HCT116 (cell line): Measurements from ENCODE around the gene ATP8A1. TPM values are rescaled to one million over a fixed set of nuclear protein-coding genes. Genes with fewer than 3 reads are reported as not detected.

Experiments
- ATAC-seq: fragments of 200-7000 bp; cut with Tn5 transposase; 2 replicates; pipeline ENCODE4 v1.9.1; 2020; ENCODE audit warnings: mild to moderate bottlenecking, moderate library complexity
- BruUV-seq: library from RNA; stranded (reverse); fragments of 400-500 nt; replicated peaks from 2 replicates; lab custom pipeline; 2021; lab: Mats Ljungman, UMichigan
- CTCF ChIA-PET: fragments of 300-600 bp; sonication (Branson Sonifier 250); formaldehyde crosslinking; loops from one replicate; lab custom pipeline; 2021; ENCODE audit warnings: antibody characterized with exemption; lab: Charles Lee
- POLR2A ChIA-PET: fragments of 300-600, 350-600 bp; sonication (Branson Sonifier 250); formaldehyde crosslinking; loops from one replicate; lab custom pipeline; 2021; ENCODE audit warnings: antibody characterized with exemption; lab: Charles Lee
- RAD21 ChIA-PET, 2 experiments: fragments of 300-600 bp; sonication (Branson Sonifier 250); formaldehyde crosslinking; loops; one replicate each; lab custom pipeline; 2023; ENCODE audit warnings: low total read pairs in 2 of 2; ENCODE audit not compliant: uncharacterized antibody in 2 of 2, unreplicated experiment in 2 of 2, low non-redundant PET in 1 of 2; lab: Charles Lee
- DNase-seq: peaks from one replicate; pipeline ENCODE4 v3.0.0-alpha.2; 2010; ENCODE audit warnings: low read depth, low spot score
- H2AFZ ChIP-seq: fragments of 200-600 bp; shearing (Covaris generic), sonication (generic); 2 replicates; pipeline ENCODE4 v1.6.1; 2017; ENCODE audit warnings: low read depth, mixed run types, mixed read lengths, antibody characterized with exemption, low read length; ENCODE audit not compliant: poor library complexity, severe bottlenecking
- H3K27ac ChIP-seq: 2 replicates; pipeline ENCODE4 v1.5.1; 2012; ENCODE audit warnings: low read depth, low read length
- H3K27me3 ChIP-seq: fragments of 200-600 bp; sonication (generic); 2 replicates; pipeline ENCODE4 v1.6.1; 2016; ENCODE audit warnings: mixed run types, low read length, mixed read lengths; ENCODE audit not compliant: insufficient read depth
- H3K36me3 ChIP-seq, 2 experiments: fragments of 200-500 bp in 1 of 2; fragments of 200-600 bp in 1 of 2; sonication (Bioruptor generic) in 1 of 2; sonication (generic) in 1 of 2; 2 replicates each; pipeline versions ENCODE4 v1.5.1 to v1.6.1; 2014 to 2016; ENCODE audit warnings: low read length in 2 of 2, inconsistent platforms in 1 of 2, mixed read lengths in 1 of 2, mixed run types in 1 of 2; ENCODE audit not compliant: insufficient read depth in 2 of 2, control insufficient read depth in 1 of 2
- H3K4me1 ChIP-seq, 2 experiments: fragments of 200-600 bp in 1 of 2; sonication (generic) in 1 of 2; 2 replicates each; pipeline versions ENCODE4 v1.5.1 to v1.6.1; 2012 to 2017; ENCODE audit warnings: low read length in 2 of 2, inconsistent platforms in 1 of 2, mild to moderate bottlenecking in 1 of 2, mixed read lengths in 1 of 2, mixed run types in 1 of 2, moderate library complexity in 1 of 2; ENCODE audit not compliant: insufficient read depth in 2 of 2, control insufficient read depth in 1 of 2
- H3K4me2 ChIP-seq: fragments of 200-600 bp; sonication (generic); 2 replicates; pipeline ENCODE4 v1.6.1; 2017; ENCODE audit warnings: mixed run types, low read length, mixed read lengths
- H3K4me3 ChIP-seq, 2 experiments: fragments of 200-600 bp in 1 of 2; sonication (generic) in 1 of 2; replicated peaks in 1 of 2; 2 replicates each; pipeline ENCODE4 v1.5.1; 2011 to 2016; ENCODE audit warnings: low read length in 2 of 2, control low read depth in 1 of 2, low read depth in 1 of 2, mild to moderate bottlenecking in 1 of 2, mixed read lengths in 1 of 2, mixed run types in 1 of 2
- H3K79me2 ChIP-seq: fragments of 200-600 bp; sonication (generic); 2 replicates; pipeline ENCODE4 v1.6.1; 2017; ENCODE audit warnings: mild to moderate bottlenecking, mixed run types, low read length, moderate library complexity, mixed read lengths; ENCODE audit not compliant: insufficient read depth
- H3K9ac ChIP-seq: fragments of 200-600 bp; sonication (generic); 2 replicates; pipeline ENCODE4 v1.6.1; 2016; ENCODE audit warnings: low read length, mixed read lengths
- H3K9me2 ChIP-seq: fragments of 200-600 bp; sonication (generic), shearing (Covaris generic); 2 replicates; pipeline ENCODE4 v1.6.1; 2017; ENCODE audit warnings: mixed run types, mild to moderate bottlenecking, moderate library complexity; ENCODE audit not compliant: insufficient read depth
- H3K9me3 ChIP-seq, 2 experiments: fragments of 200-500 bp in 1 of 2; fragments of 200-600 bp in 1 of 2; sonication (Bioruptor generic) in 1 of 2; sonication (generic) in 1 of 2; 2 replicates each; pipeline ENCODE4 v1.6.1; 2014 to 2017; ENCODE audit warnings: low read length in 2 of 2, mixed read lengths in 2 of 2, inconsistent platforms in 1 of 2, low read depth in 1 of 2, mild to moderate bottlenecking in 1 of 2, mixed run types in 1 of 2, moderate library complexity in 1 of 2; ENCODE audit not compliant: control insufficient read depth in 1 of 2, insufficient read depth in 1 of 2
- H4K20me1 ChIP-seq: fragments of 200-600 bp; sonication (generic), shearing (Covaris generic); 2 replicates; pipeline ENCODE4 v1.6.1; 2017; ENCODE audit warnings: mixed run types, mild to moderate bottlenecking, moderate library complexity; ENCODE audit not compliant: insufficient read depth
- CEBPB ChIP-seq: IDR thresholded peaks from 2 replicates; pipeline ENCODE4 v1.6.1; 2012; ENCODE audit warnings: low read depth
- EGR1 ChIP-seq: IDR thresholded peaks from 2 replicates; pipeline ENCODE4 v1.6.1; 2012; ENCODE audit warnings: low read depth
- ELF1 ChIP-seq: IDR thresholded peaks from 2 replicates; pipeline ENCODE4 v1.6.1; 2012; ENCODE audit warnings: low read depth, borderline replicate concordance
- FOSL1 ChIP-seq: IDR thresholded peaks from 2 replicates; pipeline ENCODE4 v1.6.1; 2012; ENCODE audit warnings: low read depth
- SIN3A ChIP-seq: IDR thresholded peaks from 2 replicates; pipeline ENCODE4 v1.6.1; 2012; ENCODE audit warnings: low read depth
- SP1 ChIP-seq: IDR thresholded peaks from 2 replicates; pipeline ENCODE4 v1.6.1; 2012; ENCODE audit warnings: low read depth
- ZFX ChIP-seq: fragments of 450-650 bp; IDR thresholded peaks from 2 replicates; pipeline ENCODE4 v1.6.1; 2017
- intact Hi-C: fragments of 100-400 bp; cut with micrococcal nuclease; formaldehyde crosslinking; loops from 2 replicates; pipeline ENCODE4 v1.10.0; 2022
- total RNA-seq: library from RNA; stranded (reverse); gene quantifications from one replicate; pipeline ENCODE4 v1.2.1, GENCODE V29; 2021; ENCODE audit not compliant: unreplicated experiment
- TF ChIP-seq, protein P1 (sequence below): IDR thresholded peaks from 2 replicates; pipeline ENCODE4 v1.6.1; 2011; ENCODE audit warnings: mild to moderate bottlenecking, low read length, moderate library complexity; ENCODE audit not compliant: insufficient replicate concordance; ENCODE audit errors: extremely low read depth
- TF ChIP-seq, protein P2 (sequence below), 3 experiments: fragments of 200-600 bp in 1 of 3; sonication (generic) in 1 of 3; IDR thresholded peaks in 2 of 3; conservative IDR thresholded peaks in 1 of 3; 2 replicates each; pipeline ENCODE4 v1.5.1; 2012 to 2017; ENCODE audit warnings: low read depth in 2 of 3, low read length in 2 of 3, antibody characterized with exemption in 1 of 3, borderline replicate concordance in 1 of 3, control low read depth in 1 of 3, mild to moderate bottlenecking in 1 of 3, mixed read lengths in 1 of 3, mixed run types in 1 of 3, moderate library complexity in 1 of 3; ENCODE audit not compliant: insufficient read depth in 1 of 3

ATP8A1 gene
- total RNA-seq, 1 experiment from 2014 or later: 1.9 TPM

DNA sequence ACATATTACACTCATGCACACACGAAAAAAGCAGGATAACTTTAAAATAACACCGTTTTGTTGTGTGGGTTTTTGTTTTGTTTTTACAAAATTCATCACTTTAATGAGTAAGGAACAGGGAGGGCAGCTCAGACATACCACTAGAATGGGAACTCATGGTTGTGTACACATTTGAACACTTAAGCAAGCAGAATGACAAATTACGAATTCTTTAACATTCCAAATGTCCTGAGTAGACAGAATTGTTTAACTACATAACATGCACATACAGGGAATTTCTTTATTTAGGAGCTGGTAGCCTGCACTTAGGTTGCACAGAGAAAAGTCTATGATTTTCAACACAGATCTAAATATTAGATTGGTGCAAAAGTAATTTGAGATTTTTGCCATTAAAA, 96.4 kb downstream of the ATP8A1 start:
- Histone ChIP-seq H3K4me1 (peaks cover 3% of the 10 kb centered on the region in 2 experiments; a peak in 2 of 4 replicates), H2AFZ (no peak overlapping the region), H3K79me2 (no peaks in the 10 kb centered on the region), H3K9ac (no peak overlapping the region), H3K27ac (no peak overlapping the region), H3K4me2 (no peak overlapping the region), H3K9me2 (no peaks in the 10 kb centered on the region), H4K20me1 (no peaks in the 10 kb centered on the region; the same call in 1 of the 2 replicates), H3K27me3 (no peaks in the 10 kb centered on the region), H3K36me3 (no peaks in the 10 kb centered on the region), H3K4me3 (no peak overlapping the region), H3K9me3 (no peaks in the 10 kb centered on the region)
- RAD21 ChIA-PET: no interaction called here
- TF ChIP-seq SP1 (no peak), ZFX (no peak), SIN3A (no peak), ELF1 (no peak), CEBPB (no peak), FOSL1 (no peak), EGR1 (no peak)
- TF ChIP-seq, protein P1, sequence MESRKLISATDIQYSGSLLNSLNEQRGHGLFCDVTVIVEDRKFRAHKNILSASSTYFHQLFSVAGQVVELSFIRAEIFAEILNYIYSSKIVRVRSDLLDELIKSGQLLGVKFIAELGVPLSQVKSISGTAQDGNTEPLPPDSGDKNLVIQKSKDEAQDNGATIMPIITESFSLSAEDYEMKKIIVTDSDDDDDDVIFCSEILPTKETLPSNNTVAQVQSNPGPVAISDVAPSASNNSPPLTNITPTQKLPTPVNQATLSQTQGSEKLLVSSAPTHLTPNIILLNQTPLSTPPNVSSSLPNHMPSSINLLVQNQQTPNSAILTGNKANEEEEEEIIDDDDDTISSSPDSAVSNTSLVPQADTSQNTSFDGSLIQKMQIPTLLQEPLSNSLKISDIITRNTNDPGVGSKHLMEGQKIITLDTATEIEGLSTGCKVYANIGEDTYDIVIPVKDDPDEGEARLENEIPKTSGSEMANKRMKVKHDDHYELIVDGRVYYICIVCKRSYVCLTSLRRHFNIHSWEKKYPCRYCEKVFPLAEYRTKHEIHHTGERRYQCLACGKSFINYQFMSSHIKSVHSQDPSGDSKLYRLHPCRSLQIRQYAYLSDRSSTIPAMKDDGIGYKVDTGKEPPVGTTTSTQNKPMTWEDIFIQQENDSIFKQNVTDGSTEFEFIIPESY: no peak
- TF ChIP-seq, protein P2, sequence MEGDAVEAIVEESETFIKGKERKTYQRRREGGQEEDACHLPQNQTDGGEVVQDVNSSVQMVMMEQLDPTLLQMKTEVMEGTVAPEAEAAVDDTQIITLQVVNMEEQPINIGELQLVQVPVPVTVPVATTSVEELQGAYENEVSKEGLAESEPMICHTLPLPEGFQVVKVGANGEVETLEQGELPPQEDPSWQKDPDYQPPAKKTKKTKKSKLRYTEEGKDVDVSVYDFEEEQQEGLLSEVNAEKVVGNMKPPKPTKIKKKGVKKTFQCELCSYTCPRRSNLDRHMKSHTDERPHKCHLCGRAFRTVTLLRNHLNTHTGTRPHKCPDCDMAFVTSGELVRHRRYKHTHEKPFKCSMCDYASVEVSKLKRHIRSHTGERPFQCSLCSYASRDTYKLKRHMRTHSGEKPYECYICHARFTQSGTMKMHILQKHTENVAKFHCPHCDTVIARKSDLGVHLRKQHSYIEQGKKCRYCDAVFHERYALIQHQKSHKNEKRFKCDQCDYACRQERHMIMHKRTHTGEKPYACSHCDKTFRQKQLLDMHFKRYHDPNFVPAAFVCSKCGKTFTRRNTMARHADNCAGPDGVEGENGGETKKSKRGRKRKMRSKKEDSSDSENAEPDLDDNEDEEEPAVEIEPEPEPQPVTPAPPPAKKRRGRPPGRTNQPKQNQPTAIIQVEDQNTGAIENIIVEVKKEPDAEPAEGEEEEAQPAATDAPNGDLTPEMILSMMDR (IDR thresholded peaks at IDR 0.05 in 2 of 3, conservative IDR thresholded peaks at IDR 0.05 in 1 of 3; ENCODE audit: borderline replicate concordance in 1 of 3, insufficient read depth in 1 of 3, low read depth in 2 of 3, low read length in 2 of 3): no peak
- DNase-seq (no peak), ATAC-seq (no peak)
- BruUV-seq: no TSS peak
- intact Hi-C loops: no loop called here
- CTCF ChIA-PET: no interaction called here
- POLR2A ChIA-PET: no interaction called here
